Activated T-cell treated with anti-CD3 and anti-CD28 coated beads for 24 hours (primary cell): Measurements from ENCODE around the gene FOXK2.

Experiments
- DNase-seq: peaks from one replicate; pipeline ENCODE4 v3.0.0-alpha.2; 2020; ENCODE audit warnings: low read depth

Gene FOXK2

DNA sequence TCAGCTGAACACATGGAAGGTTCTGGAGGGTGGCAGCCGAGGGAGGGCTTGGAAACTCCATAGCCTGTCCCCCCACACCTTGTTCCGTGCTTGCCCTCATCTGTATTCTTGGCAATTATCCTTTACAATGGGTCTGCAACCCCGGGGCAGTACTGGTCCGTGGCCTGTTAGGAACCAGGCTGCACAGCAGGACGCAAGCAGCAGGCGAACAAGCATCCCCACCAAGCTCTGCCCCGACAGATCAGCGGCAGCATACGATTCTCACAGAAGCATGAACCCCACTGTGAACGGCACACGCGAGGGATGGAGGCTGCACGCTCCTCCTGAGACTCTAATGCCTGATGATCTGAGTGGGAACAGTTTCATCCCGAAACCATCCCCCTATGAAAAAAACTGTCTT is 122.5 kb downstream of the FOXK2 start:
- no peak for DNase-seq

DNA sequence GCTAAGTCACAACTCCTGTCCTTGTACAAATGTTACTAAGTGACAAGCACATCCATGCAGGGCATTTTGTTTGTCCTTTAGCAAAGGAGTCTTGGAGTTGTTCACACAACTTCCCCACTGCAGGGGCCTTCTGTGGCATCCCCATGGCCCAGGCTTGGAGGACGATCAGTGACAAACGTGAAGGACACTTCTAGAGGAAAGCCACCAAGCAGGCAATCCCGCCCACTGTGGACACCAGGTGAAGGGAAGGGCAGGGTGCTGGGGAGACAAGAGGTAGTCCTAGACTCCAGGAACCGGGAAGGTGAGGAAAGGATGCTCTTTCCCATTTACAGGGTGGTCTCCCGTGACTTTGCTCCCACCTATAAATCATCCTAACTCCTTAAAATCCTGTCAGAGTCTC is 124.6 kb downstream of the FOXK2 start:
- no peak for DNase-seq

DNA sequence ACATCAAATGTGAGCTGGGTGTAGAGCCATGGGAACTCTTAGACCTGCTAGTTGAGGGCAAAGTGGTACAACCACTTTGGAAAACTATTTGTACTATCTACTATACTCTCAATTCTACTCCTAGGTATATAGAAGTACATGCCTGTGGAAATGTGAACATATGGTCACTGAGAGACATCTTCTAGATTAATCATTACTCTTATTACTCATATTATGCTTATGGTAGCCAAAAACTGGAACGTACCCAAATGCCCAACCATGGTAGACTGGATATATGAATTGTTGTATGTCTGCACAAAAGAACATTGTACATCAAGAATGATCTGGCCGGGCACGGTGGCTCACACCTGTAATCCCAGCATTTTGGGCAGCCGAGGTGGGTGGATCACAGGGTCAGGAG is 126.0 kb downstream of the FOXK2 start:
- DNase-seq, result no peak

DNA sequence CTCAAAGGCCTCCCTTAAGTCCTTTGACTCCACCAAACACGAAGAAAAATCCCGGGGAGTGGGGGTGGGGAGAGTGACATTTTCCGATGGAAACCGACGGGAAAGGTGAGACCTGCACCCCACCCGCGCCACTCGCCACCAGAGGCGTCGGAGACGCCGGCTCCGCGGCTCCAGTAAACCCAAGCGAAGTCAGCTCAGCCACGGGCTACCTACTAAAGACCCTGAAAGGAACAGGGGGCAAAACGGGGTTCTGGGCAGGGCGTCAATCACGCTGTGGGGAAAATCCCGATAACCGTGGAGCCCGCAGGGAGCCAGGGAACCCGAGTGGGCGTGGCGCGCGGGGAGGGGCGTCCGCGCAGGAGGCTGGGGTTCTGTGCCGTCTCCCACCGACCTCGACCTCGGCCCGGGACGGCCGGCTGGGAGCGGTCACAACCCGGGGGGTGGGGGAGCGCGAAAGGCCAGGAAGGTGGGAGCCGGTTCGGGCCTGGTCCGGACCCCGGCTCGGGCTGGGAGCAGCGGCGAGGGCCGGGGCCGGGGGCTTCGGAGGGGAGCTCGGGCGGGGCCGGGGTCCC is 128.1 kb downstream of the FOXK2 start:
- peak; percentile 20 for DNase-seq

DNA sequence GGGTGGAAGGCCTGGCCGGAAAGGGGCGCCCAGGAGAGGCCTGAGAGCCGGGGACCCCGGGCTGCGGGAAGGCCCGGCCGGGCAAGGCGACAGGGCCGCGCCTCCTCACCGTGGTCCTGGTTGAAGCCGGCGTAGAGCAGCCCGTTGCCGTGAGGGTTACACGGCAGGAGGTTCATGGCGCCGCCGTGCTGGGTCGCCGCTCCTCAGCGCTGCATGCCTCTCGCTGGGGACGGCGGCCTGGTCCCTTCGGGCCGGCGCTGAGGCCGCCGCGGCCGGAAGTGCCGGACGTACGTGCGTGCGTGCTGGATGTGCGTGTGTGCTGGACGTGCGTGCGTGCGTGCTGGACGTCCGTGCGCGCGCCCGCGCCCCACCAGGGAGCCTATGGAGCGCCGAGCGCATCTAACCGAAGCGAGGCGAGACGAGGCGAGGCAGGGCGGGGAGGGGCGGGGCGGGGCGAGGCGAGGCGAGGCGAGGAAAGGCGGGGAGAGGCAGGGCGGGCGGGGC is 128.7 kb downstream of the FOXK2 start, which contains the start of gene WDR45B:
WDR45B (minus strand) TSS at position 280 of the 504 bp plus-strand sequence; CDS start at position 176, 104 bp downstream.
- DNase-seq, result peak; percentile 84

DNA sequence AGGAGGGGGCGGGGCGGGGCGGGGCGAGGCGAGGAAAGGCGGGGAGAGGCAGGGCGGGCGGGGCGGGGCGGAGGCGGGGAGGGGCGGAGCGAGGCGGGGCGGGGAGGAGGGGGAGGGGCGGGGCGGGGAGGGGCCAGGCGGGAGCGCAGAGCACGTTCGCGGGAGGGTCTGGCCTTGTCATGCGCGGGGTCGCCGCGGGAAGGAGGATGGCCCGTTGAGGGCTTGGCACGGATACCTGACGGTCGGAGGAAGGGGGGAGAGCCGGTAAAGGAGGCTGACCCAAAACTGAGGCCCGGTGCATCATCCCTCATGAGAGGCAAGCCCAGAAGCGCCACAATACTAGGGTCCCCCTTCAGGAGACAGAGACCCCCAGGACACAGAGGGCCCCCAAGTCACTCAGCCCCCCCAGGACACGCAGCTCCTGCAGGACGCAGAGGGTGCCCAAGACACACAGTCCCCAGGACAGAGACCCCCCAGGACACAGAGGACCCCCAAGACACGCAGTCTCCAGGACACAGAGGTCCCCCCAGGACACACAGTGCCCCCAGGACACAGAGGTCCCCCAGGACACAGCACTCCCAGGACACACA is 129.3 kb downstream of the FOXK2 start:
- DNase-seq, result no peak

DNA sequence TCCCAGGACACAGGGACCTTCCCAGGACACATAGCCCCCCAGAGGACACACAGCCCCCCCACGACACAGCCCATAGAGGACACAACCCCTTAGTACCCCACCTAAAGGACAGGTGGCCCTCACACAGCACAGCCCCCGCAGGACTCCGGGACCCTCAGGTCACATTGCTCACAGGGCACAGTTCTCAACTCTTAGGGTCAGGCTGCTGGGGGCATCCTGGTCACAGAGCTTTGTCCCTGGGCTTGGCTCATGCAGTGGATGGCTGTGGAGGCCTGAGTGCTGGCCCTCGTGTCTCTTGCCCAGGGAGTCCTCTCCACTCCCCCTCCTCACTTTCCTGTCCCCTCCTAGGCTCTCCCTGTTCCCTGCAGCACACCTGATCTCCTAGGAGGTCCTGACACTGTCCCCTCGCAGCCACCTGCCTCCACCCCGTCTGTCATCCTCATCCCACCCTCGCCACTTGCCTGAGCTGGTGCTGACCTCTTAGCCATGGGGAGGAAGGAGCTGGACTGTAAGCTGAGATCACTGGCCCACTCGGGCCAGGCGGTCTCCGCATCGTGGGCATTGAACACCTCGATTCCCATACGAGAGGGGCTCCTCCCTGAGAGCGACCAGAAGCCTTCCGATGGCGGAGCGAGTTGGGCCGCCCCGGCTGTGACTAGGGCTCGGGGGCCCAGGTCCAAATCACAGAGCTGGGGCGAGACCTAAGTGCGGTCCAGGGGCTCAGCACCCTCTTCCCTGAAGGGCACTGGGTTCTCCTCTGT is 130.1 kb downstream of the FOXK2 start:
- DNase-seq, result no peak

DNA sequence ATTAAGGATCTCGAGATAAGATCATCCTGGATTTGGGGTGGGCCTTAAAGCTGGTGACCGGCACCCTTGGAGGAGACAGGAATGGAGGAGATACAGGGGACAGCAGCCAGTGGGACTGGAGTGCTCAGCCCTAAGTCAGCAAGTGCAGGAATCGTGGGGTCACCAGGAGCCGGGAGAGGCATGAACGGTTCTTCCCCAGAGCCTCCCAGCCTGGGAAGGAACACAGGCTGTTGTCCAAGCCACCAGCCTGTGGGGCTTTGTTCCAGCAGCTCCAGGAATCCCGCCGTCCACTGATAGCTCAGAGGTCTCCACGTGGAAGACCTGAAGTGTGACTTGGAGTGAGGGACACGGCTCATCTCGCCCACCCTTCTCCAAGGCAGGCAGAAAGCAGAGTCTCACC is 131.2 kb downstream of the FOXK2 start:
- no peak for DNase-seq

DNA sequence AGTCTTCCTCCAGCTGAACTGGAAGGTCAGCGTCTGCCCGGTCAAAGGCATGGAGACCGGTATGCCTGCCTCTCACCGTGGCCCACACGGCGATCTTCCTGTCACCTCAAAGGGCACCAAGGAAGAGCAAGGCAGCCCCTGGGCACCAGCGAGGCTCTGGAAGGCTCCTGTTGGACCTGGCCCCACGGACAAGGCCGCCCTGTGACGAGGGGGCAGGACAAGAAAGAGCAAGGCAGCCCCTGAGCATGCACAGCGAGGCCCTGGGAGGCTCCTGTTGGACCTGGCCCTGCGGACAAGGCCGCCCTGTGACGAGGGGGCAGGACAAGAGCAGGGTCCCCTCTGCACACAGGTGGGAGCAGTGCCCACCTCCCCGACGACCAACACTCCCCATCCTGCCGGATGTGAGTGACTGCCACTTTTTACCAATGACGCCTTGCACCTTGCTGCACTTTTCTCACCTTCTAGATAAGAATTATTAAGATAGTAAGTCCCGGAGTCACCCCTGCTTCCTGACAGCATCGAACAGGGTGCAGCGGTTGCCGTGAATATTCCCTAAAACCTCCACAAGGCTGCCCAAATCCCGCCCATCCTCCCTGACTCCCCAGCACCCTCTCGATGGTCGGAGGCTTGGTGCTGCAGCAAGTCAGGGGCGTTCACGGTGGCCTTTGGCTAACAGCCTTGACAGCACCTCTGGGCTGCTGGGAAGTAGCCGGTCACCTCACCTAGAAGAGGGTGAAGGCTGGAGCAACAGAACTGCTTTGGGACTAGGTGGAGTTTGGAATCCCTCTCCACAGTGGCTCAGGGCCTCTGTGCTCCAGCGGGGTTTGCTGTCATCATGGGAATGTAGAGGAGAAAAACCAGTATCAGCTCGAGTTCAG is 134.4 kb downstream of the FOXK2 start:
- DNase-seq, result no peak
